Measurements from ENCODE around the gene ADGRG3.
"Not testable (repeated sequence)": the region's sequence is repeated elsewhere in the genome, so short reads cannot be mapped to it uniquely, and the experiment has no call there.

Gene ADGRG3

GRCh38 chr16:57670196-57670595 lies 2.1 kb downstream of the ADGRG3 start:
- Histone ChIP-seq H3K4me2 (ENCODE audit: low read length) (no peak overlapping the region), H4K20me1 (ENCODE audit: insufficient read depth, low read length) (0 out of 2 replicates have a peak, but pooled peaks cover 4% of the 10 kb centered on the region), H3K27me3 (ENCODE audit: low read depth, low read length) (peaks cover 41% of the 10 kb centered on the region), H3K4me1 (ENCODE audit: low read length) (no peaks in the 10 kb centered on the region), H3K27ac (ENCODE audit: low read length) (no peak overlapping the region), H3K79me2 (ENCODE audit: low read length) (no peaks in the 10 kb centered on the region), H2AFZ (ENCODE audit: low read depth, low read length) (no peak overlapping the region), H3K9ac (ENCODE audit: low read length) (no peak overlapping the region), H3K9me3 (ENCODE audit: insufficient read depth, low read length) (no peaks in the 10 kb centered on the region), H3K36me3 (replicated peaks; ENCODE audit: low read depth, low read length) (no peaks in the 10 kb centered on the region), H3K4me3 (ENCODE audit: low read length) (no peak overlapping the region)
- TF ChIP-seq CTCF (IDR thresholded peaks at IDR 0.05; ENCODE audit: low read depth, low read length) (no peak), EZH2phosphoT487 (IDR thresholded peaks at IDR 0.05; ENCODE audit: low read depth) (no peak)

GRCh38 chr16:57671451-57671850 lies 3.3 kb downstream of the ADGRG3 start:
- not testable (repeated sequence) for H3K4me3 ChIP-seq (ENCODE audit: low read length); H3K36me3 ChIP-seq (replicated peaks; ENCODE audit: low read depth, low read length); H4K20me1 ChIP-seq (ENCODE audit: insufficient read depth, low read length); H3K9me3 ChIP-seq (ENCODE audit: insufficient read depth, low read length); H3K79me2 ChIP-seq (ENCODE audit: low read length); H3K27ac ChIP-seq (ENCODE audit: low read length); H3K4me1 ChIP-seq (ENCODE audit: low read length); H3K4me2 ChIP-seq (ENCODE audit: low read length); H3K9ac ChIP-seq (ENCODE audit: low read length); H2AFZ ChIP-seq (ENCODE audit: low read depth, low read length)
- H3K27me3 ChIP-seq (ENCODE audit: low read depth, low read length) = peaks cover 48% of the 10 kb centered on the region

GRCh38 chr16:57672416-57672815 lies 4.3 kb downstream of the ADGRG3 start:
- Histone ChIP-seq H3K36me3 (replicated peaks; ENCODE audit: low read depth, low read length) (no peaks in the 10 kb centered on the region), H3K4me1 (ENCODE audit: low read length) (no peaks in the 10 kb centered on the region)

GRCh38 chr16:57672824-57673223 lies 4.7 kb downstream of the ADGRG3 start:
- no peak for TF ChIP-seq CTCF (IDR thresholded peaks at IDR 0.05; ENCODE audit: low read depth, low read length)
- TF ChIP-seq EZH2phosphoT487 (IDR thresholded peaks at IDR 0.05; ENCODE audit: low read depth) = no peak

More at GRCh38 chr16:57672416-57672815, 4.3 kb downstream of the ADGRG3 start:
- no peak overlapping the region for H3K4me3 ChIP-seq (ENCODE audit: low read length)
- no peaks in the 10 kb centered on the region for H3K9me3 ChIP-seq (ENCODE audit: insufficient read depth, low read length)
- H3K9ac ChIP-seq (ENCODE audit: low read length) = no peak overlapping the region
- no peak overlapping the region for H2AFZ ChIP-seq (ENCODE audit: low read depth, low read length)
- H3K4me2 ChIP-seq (ENCODE audit: low read length) = no peak overlapping the region
- peaks cover 54% of the 10 kb centered on the region for H3K27me3 ChIP-seq (ENCODE audit: low read depth, low read length)
- H4K20me1 ChIP-seq (ENCODE audit: insufficient read depth, low read length) = no peaks in the 10 kb centered on the region; the same call in 1 of the 2 replicates
- H3K27ac ChIP-seq (ENCODE audit: low read length) = no peak overlapping the region
- no peaks in the 10 kb centered on the region for H3K79me2 ChIP-seq (ENCODE audit: low read length)
- TF ChIP-seq CTCF (IDR thresholded peaks at IDR 0.05; ENCODE audit: low read depth, low read length) = no peak
- TF ChIP-seq EZH2phosphoT487 (IDR thresholded peaks at IDR 0.05; ENCODE audit: low read depth) = no peak

More at GRCh38 chr16:57672824-57673223, 4.7 kb downstream of the ADGRG3 start:
- no peak overlapping the region for H3K9ac ChIP-seq (ENCODE audit: low read length)
- H3K27me3 ChIP-seq (ENCODE audit: low read depth, low read length) = peaks cover 54% of the 10 kb centered on the region
- H3K79me2 ChIP-seq (ENCODE audit: low read length) = no peaks in the 10 kb centered on the region
- no peaks in the 10 kb centered on the region; the same call in 1 of the 2 replicates for H4K20me1 ChIP-seq (ENCODE audit: insufficient read depth, low read length)
- no peak overlapping the region for H3K4me2 ChIP-seq (ENCODE audit: low read length)
- H3K36me3 ChIP-seq (replicated peaks; ENCODE audit: low read depth, low read length) = no peaks in the 10 kb centered on the region
- no peak overlapping the region for H2AFZ ChIP-seq (ENCODE audit: low read depth, low read length)
- no peak overlapping the region for H3K27ac ChIP-seq (ENCODE audit: low read length)
- H3K9me3 ChIP-seq (ENCODE audit: insufficient read depth, low read length) = no peaks in the 10 kb centered on the region
- no peak overlapping the region for H3K4me3 ChIP-seq (ENCODE audit: low read length)
- no peaks in the 10 kb centered on the region for H3K4me1 ChIP-seq (ENCODE audit: low read length)
